B cell (primary cell): ENCODE results near the gene NUB1.

Source experiments
- CTCF ChIP-seq: fragments of 200-600 bp; IDR thresholded peaks from one replicate; pipeline ENCODE4 v1.8.0; 2022; ENCODE audit warnings: antibody characterized with exemption, mild to moderate bottlenecking
- EZH2 ChIP-seq: IDR thresholded peaks from 2 replicates; pipeline ENCODE4 v1.6.1; 2012; ENCODE audit warnings: borderline replicate concordance, low read depth, mild to moderate bottlenecking, moderate library complexity, low read length; ENCODE audit not compliant: insufficient read depth, poor library complexity, severe bottlenecking

- TF ChIP-seq CTCF, result no peak
- no peak for TF ChIP-seq EZH2
Observed at GRCh38 chr7:151403764-151404163, 62.2 kb downstream of the NUB1 start.
